ENCODE results near the gene ERAP2. TPM values are rescaled to one million over a fixed set of nuclear protein-coding genes. Genes with fewer than 3 reads are reported as not detected.
"Not testable (repeated sequence)": the region's sequence is repeated elsewhere in the genome, so short reads cannot be mapped to it uniquely, and the experiment has no call there.

The ERAP2 gene
- total RNA-seq, 1 donor from 2014 or later: not detected

DNA sequence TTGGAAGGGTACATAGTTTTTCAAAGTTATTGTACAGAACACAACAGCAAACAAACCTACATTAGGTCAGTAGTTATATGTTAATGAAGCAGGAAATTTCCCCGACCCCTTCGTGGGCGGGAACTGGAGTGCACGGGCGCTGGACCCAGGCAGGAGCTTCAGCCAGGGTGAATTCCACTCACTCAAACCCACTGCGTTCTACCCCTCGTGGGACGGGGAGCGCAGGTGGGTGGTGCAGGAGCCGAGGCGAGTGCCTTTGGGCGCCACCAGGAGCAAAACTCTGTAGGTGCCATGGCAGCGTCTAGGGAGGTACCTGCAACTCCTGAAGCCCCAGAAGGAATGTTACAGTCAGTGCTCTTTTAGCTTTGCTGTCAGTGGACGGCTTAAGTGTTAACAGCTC lies 39.0 kb upstream of the ERAP2 start:
- TF ChIP-seq, protein P1, sequence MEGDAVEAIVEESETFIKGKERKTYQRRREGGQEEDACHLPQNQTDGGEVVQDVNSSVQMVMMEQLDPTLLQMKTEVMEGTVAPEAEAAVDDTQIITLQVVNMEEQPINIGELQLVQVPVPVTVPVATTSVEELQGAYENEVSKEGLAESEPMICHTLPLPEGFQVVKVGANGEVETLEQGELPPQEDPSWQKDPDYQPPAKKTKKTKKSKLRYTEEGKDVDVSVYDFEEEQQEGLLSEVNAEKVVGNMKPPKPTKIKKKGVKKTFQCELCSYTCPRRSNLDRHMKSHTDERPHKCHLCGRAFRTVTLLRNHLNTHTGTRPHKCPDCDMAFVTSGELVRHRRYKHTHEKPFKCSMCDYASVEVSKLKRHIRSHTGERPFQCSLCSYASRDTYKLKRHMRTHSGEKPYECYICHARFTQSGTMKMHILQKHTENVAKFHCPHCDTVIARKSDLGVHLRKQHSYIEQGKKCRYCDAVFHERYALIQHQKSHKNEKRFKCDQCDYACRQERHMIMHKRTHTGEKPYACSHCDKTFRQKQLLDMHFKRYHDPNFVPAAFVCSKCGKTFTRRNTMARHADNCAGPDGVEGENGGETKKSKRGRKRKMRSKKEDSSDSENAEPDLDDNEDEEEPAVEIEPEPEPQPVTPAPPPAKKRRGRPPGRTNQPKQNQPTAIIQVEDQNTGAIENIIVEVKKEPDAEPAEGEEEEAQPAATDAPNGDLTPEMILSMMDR (IDR thresholded peaks at IDR 0.05; ENCODE audit: unreplicated experiment): no peak
- H3K4me1 Mint-ChIP-seq (ENCODE audit: low read depth): peaks cover 9% of the 10 kb centered on the region
- H3K4me3 Mint-ChIP-seq (ENCODE audit: low read depth): no peak overlapping the region
- H3K36me3 Mint-ChIP-seq (ENCODE audit: insufficient read depth): no peaks in the 10 kb centered on the region
- H3K9me3 Mint-ChIP-seq (ENCODE audit: low read depth): peaks cover 2% of the 10 kb centered on the region
- DNase-seq (ENCODE audit: low spot score, unreplicated experiment): no peak
- H3K27ac Mint-ChIP-seq: no peak overlapping the region
- H3K27me3 Mint-ChIP-seq: no peaks in the 10 kb centered on the region

DNA sequence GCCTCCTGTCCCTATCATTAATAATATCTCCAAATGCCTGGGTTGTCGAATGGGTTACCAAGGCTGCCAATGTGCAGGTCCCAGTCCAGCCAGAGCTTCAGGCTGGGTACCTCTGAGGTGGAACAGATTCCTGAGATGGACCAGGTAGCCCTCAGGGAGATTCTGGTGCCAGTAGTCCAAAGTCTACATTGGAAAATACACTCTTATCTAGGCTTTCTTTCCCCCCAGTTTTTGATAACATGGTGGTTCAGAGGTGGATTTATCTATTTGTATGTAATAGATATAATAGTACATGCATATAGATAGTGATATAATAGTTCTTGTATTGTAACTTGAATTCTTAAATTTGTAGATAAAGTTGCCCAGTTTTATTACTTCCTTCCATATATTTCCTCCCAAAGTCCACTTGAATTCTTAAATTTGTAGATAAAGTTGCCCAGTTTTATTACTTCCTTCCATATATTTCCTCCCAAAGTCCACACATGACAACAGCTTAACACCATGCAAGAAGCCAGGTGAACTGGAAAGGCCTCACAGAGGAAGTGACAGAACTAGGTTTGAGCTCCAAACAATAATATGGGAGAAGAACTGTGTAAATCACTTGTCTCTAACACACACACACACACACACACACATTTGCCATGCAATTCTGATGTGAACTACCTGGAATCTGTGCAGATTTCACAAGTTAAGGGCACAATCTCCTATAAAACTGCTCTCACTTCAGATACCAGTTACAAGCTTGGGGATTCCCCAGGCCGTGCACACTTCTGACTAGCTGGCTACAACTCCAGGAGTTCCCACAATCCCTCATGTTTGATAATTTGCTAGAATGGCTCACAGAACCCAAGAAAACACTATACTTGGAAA lies 37.9 kb upstream of the ERAP2 start:
- Mint-ChIP-seq H3K36me3 (ENCODE audit: insufficient read depth) (no peaks in the 10 kb centered on the region), H3K27me3 (no peaks in the 10 kb centered on the region), H3K27ac (no peak overlapping the region), H3K4me3 (ENCODE audit: low read depth) (no peak overlapping the region), H3K4me1 (ENCODE audit: low read depth) (peaks cover 9% of the 10 kb centered on the region), H3K9me3 (ENCODE audit: low read depth) (peaks cover 2% of the 10 kb centered on the region)
- TF ChIP-seq, protein P1 (IDR thresholded peaks at IDR 0.05; ENCODE audit: unreplicated experiment): no peak
- DNase-seq (ENCODE audit: low spot score, unreplicated experiment): no peak

- DNase-seq (ENCODE audit: low spot score, unreplicated experiment): no peak
- peaks cover 2% of the 10 kb centered on the region for H3K9me3 Mint-ChIP-seq (ENCODE audit: low read depth)
- no peak overlapping the region for H3K27ac Mint-ChIP-seq
- H3K36me3 Mint-ChIP-seq (ENCODE audit: insufficient read depth): no peaks in the 10 kb centered on the region
- no peak overlapping the region for H3K4me3 Mint-ChIP-seq (ENCODE audit: low read depth)
- TF ChIP-seq, protein P1 (IDR thresholded peaks at IDR 0.05; ENCODE audit: unreplicated experiment): no peak
- H3K4me1 Mint-ChIP-seq (ENCODE audit: low read depth): peaks cover 9% of the 10 kb centered on the region
- H3K27me3 Mint-ChIP-seq: no peaks in the 10 kb centered on the region
Measured at GRCh38 chr5:96839071-96839592, 37.2 kb upstream of the ERAP2 start.

- H3K27me3 Mint-ChIP-seq; H3K36me3 Mint-ChIP-seq (ENCODE audit: insufficient read depth); DNase-seq (ENCODE audit: low spot score, unreplicated experiment); H3K4me3 Mint-ChIP-seq (ENCODE audit: low read depth); H3K4me1 Mint-ChIP-seq (ENCODE audit: low read depth); H3K27ac Mint-ChIP-seq; H3K9me3 Mint-ChIP-seq (ENCODE audit: low read depth): not testable (repeated sequence)
Measured at GRCh38 chr5:96841931-96842330, 34.4 kb upstream of the ERAP2 start.

GRCh38 chr5:96843140-96843539 lies 33.2 kb upstream of the ERAP2 start:
- DNase-seq (ENCODE audit: low spot score, unreplicated experiment): no peak
- Mint-ChIP-seq H3K9me3 (ENCODE audit: low read depth) (peaks cover 2% of the 10 kb centered on the region), H3K27ac (no peak overlapping the region), H3K27me3 (no peaks in the 10 kb centered on the region), H3K36me3 (ENCODE audit: insufficient read depth) (no peaks in the 10 kb centered on the region), H3K4me1 (ENCODE audit: low read depth) (peaks cover 9% of the 10 kb centered on the region), H3K4me3 (ENCODE audit: low read depth) (no peak overlapping the region)
- TF ChIP-seq, protein P1 (IDR thresholded peaks at IDR 0.05; ENCODE audit: unreplicated experiment): no peak

Data from progenitor cell of endocrine pancreas (in vitro differentiated cells).